A204.1 (cell line): ENCODE data around the gene PTTG1IP.

Experiments
- FAIRE-seq: peaks from 2 replicates; lab custom pipeline; 2012; peaks lifted over from hg19 to GRCh38; lab: Jason Lieb, UNC

PTTG1IP gene

GRCh38 chr21:44819283-44820243 lies 53.9 kb downstream of the PTTG1IP start:
- no peak for FAIRE-seq

- no peak for FAIRE-seq
Observed at GRCh38 chr21:44818640-44819011, 54.9 kb downstream of the PTTG1IP start.

GRCh38 chr21:44817914-44818639 lies 55.4 kb downstream of the PTTG1IP start, which contains the start of gene SUMO3:
Gene SUMO3 (minus strand): TSS chr21:44818062. CDS start chr21:44817968, 94 bp downstream.
- no peak for FAIRE-seq

- no peak for FAIRE-seq
Observed at GRCh38 chr21:44817506-44817880, 56.0 kb downstream of the PTTG1IP start.

- FAIRE-seq, result no peak
Observed at GRCh38 chr21:44816761-44817505, 56.6 kb downstream of the PTTG1IP start.

GRCh38 chr21:44815852-44816628 lies 57.5 kb downstream of the PTTG1IP start:
- FAIRE-seq, result no peak

GRCh38 chr21:44815225-44815624 lies 58.3 kb downstream of the PTTG1IP start:
- no peak for FAIRE-seq

GRCh38 chr21:44814498-44815023 lies 58.9 kb downstream of the PTTG1IP start:
- FAIRE-seq, result no peak

GRCh38 chr21:44813727-44814126 lies 59.8 kb downstream of the PTTG1IP start:
- FAIRE-seq, result no peak

GRCh38 chr21:44813149-44813548 lies 60.3 kb downstream of the PTTG1IP start:
- no peak for FAIRE-seq

GRCh38 chr21:44812640-44813039 lies 60.9 kb downstream of the PTTG1IP start:
- FAIRE-seq, result no peak

GRCh38 chr21:44810779-44811178 lies 62.7 kb downstream of the PTTG1IP start:
- no peak for FAIRE-seq

- FAIRE-seq, result no peak
Observed at GRCh38 chr21:44805859-44806258, 67.6 kb downstream of the PTTG1IP start.

- no peak for FAIRE-seq
Observed at GRCh38 chr21:44805226-44805625, 68.3 kb downstream of the PTTG1IP start.

GRCh38 chr21:44804762-44805161 lies 68.7 kb downstream of the PTTG1IP start:
- no peak for FAIRE-seq

GRCh38 chr21:44803651-44804050 lies 69.8 kb downstream of the PTTG1IP start:
- no peak for FAIRE-seq

- FAIRE-seq, result no peak
Observed at GRCh38 chr21:44802396-44803153, 70.9 kb downstream of the PTTG1IP start.

- no peak for FAIRE-seq
Observed at GRCh38 chr21:44801468-44802395, 71.8 kb downstream of the PTTG1IP start, which contains the start of gene UBE2G2. Gene UBE2G2 (minus strand): TSS chr21:44801820. CDS start chr21:44801748, 72 bp downstream.

GRCh38 chr21:44800971-44801467 lies 72.5 kb downstream of the PTTG1IP start:
- no peak for FAIRE-seq
